ENCODE measurements around the gene FSD2.
"Not testable (repeated sequence)": the region's sequence is repeated elsewhere in the genome, so short reads cannot be mapped to it uniquely, and the experiment has no call there.

Gene FSD2

GRCh38 chr15:82771789-82772607, 33.9 kb downstream of the FSD2 start:
- TF ChIP-seq CTCF (IDR thresholded peaks at IDR 0.05; ENCODE audit: low read depth, low read length, poor library complexity, severe bottlenecking): no peak
- TF ChIP-seq EZH2phosphoT487 (IDR thresholded peaks at IDR 0.05; ENCODE audit: borderline replicate concordance, low read length): no peak
- Histone ChIP-seq H3K9me3 (ENCODE audit: control insufficient read depth, insufficient read depth, low read length) (no peaks in the 10 kb centered on the region), H4K20me1 (ENCODE audit: control insufficient read depth, insufficient read depth, low read depth, low read length) (no peaks in the 10 kb centered on the region), H3F3A (ENCODE audit: control insufficient read depth, insufficient read depth) (no peaks in the 10 kb centered on the region), H3K79me2 (ENCODE audit: control insufficient read depth, low read length) (no peaks in the 10 kb centered on the region), H3K4me3 (ENCODE audit: low read length) (no peak overlapping the region), H3K27ac (ENCODE audit: low read depth, low read length) (no peak overlapping the region), H3K4me1 (ENCODE audit: control insufficient read depth, low read length) (no peaks in the 10 kb centered on the region), H3K4me2 (ENCODE audit: low read length) (no peak overlapping the region), H3K36me3 (ENCODE audit: control insufficient read depth, low read length) (0 out of 2 replicates have a peak, but pooled peaks cover 2% of the 10 kb centered on the region), H3K27me3 (ENCODE audit: control insufficient read depth, low read length) (no peaks in the 10 kb centered on the region), H3K9me2 (replicated peaks; ENCODE audit: control insufficient read depth, low read length) (no peaks in the 10 kb centered on the region)

GRCh38 chr15:82768414-82769054, 37.3 kb downstream of the FSD2 start:
- no peaks in the 10 kb centered on the region for H3F3A ChIP-seq (ENCODE audit: control insufficient read depth, insufficient read depth)
- 0 out of 2 replicates have a peak, but pooled peaks cover 4% of the 10 kb centered on the region for H3K79me2 ChIP-seq (ENCODE audit: control insufficient read depth, low read length)
- no peak overlapping the region for H3K4me2 ChIP-seq (ENCODE audit: low read length)
- H3K4me1 ChIP-seq (ENCODE audit: control insufficient read depth, low read length): peaks cover 7% of the 10 kb centered on the region
- no peak overlapping the region for H3K4me3 ChIP-seq (ENCODE audit: low read length)
- H3K9me3 ChIP-seq (ENCODE audit: control insufficient read depth, insufficient read depth, low read length): no peaks in the 10 kb centered on the region
- no peaks in the 10 kb centered on the region for H3K9me2 ChIP-seq (replicated peaks; ENCODE audit: control insufficient read depth, low read length)
- H3K27ac ChIP-seq (ENCODE audit: low read depth, low read length): no peak overlapping the region
- H3K36me3 ChIP-seq (ENCODE audit: control insufficient read depth, low read length): peaks cover 17% of the 10 kb centered on the region
- H4K20me1 ChIP-seq (ENCODE audit: control insufficient read depth, insufficient read depth, low read depth, low read length): peaks cover 3% of the 10 kb centered on the region; the same call in 1 of the 2 replicates
- no peak for TF ChIP-seq EZH2phosphoT487 (IDR thresholded peaks at IDR 0.05; ENCODE audit: borderline replicate concordance, low read length)
- no peak for TF ChIP-seq CTCF (IDR thresholded peaks at IDR 0.05; ENCODE audit: low read depth, low read length, poor library complexity, severe bottlenecking)
- no peaks in the 10 kb centered on the region for H3K27me3 ChIP-seq (ENCODE audit: control insufficient read depth, low read length)

- Histone ChIP-seq H3K4me3 (ENCODE audit: low read length) (no peak overlapping the region), H3K9me2 (replicated peaks; ENCODE audit: control insufficient read depth, low read length) (no peaks in the 10 kb centered on the region), H4K20me1 (ENCODE audit: control insufficient read depth, insufficient read depth, low read depth, low read length) (peaks cover 5% of the 10 kb centered on the region; the same call in 1 of the 2 replicates), H3K27me3 (ENCODE audit: control insufficient read depth, low read length) (no peaks in the 10 kb centered on the region), H3K27ac (ENCODE audit: low read depth, low read length) (no peak overlapping the region), H3F3A (ENCODE audit: control insufficient read depth, insufficient read depth) (no peaks in the 10 kb centered on the region; the same call in 1 of the 2 replicates), H3K79me2 (ENCODE audit: control insufficient read depth, low read length) (0 out of 2 replicates have a peak, but pooled peaks cover 4% of the 10 kb centered on the region), H3K4me2 (ENCODE audit: low read length) (no peak overlapping the region), H3K9me3 (ENCODE audit: control insufficient read depth, insufficient read depth, low read length) (no peaks in the 10 kb centered on the region), H3K36me3 (ENCODE audit: control insufficient read depth, low read length) (peaks cover 28% of the 10 kb centered on the region), H3K4me1 (ENCODE audit: control insufficient read depth, low read length) (peaks cover 14% of the 10 kb centered on the region)
- no peak for TF ChIP-seq CTCF (IDR thresholded peaks at IDR 0.05; ENCODE audit: low read depth, low read length, poor library complexity, severe bottlenecking)
- TF ChIP-seq EZH2phosphoT487 (IDR thresholded peaks at IDR 0.05; ENCODE audit: borderline replicate concordance, low read length): no peak
Observed at GRCh38 chr15:82767163-82767829, 38.6 kb downstream of the FSD2 start.

- H3K9me2 ChIP-seq (replicated peaks; ENCODE audit: control insufficient read depth, low read length); H3F3A ChIP-seq (ENCODE audit: control insufficient read depth, insufficient read depth); H3K9me3 ChIP-seq (ENCODE audit: control insufficient read depth, insufficient read depth, low read length); H3K27me3 ChIP-seq (ENCODE audit: control insufficient read depth, low read length); H3K27ac ChIP-seq (ENCODE audit: low read depth, low read length); H4K20me1 ChIP-seq (ENCODE audit: control insufficient read depth, insufficient read depth, low read depth, low read length); H3K4me2 ChIP-seq (ENCODE audit: low read length); H3K4me3 ChIP-seq (ENCODE audit: low read length); H3K79me2 ChIP-seq (ENCODE audit: control insufficient read depth, low read length): not testable (repeated sequence)
- Histone ChIP-seq H3K36me3 (ENCODE audit: control insufficient read depth, low read length) (peaks cover 34% of the 10 kb centered on the region), H3K4me1 (ENCODE audit: control insufficient read depth, low read length) (peaks cover 14% of the 10 kb centered on the region)
Observed at GRCh38 chr15:82766201-82766600, 39.7 kb downstream of the FSD2 start.

All from DOHH2 (cell line).